Right hindlimb (tissue), 1 donor: ENCODE measurements around the gene PPP2R3A.
"Not testable (repeated sequence)": the region's sequence is repeated elsewhere in the genome, so short reads cannot be mapped to it uniquely, and the experiment has no call there.

ENCODE experiments used
- DNase-seq: peaks from one replicate; pipeline ENCODE4 v3.0.0-alpha.2; 2018

The PPP2R3A gene

DNA sequence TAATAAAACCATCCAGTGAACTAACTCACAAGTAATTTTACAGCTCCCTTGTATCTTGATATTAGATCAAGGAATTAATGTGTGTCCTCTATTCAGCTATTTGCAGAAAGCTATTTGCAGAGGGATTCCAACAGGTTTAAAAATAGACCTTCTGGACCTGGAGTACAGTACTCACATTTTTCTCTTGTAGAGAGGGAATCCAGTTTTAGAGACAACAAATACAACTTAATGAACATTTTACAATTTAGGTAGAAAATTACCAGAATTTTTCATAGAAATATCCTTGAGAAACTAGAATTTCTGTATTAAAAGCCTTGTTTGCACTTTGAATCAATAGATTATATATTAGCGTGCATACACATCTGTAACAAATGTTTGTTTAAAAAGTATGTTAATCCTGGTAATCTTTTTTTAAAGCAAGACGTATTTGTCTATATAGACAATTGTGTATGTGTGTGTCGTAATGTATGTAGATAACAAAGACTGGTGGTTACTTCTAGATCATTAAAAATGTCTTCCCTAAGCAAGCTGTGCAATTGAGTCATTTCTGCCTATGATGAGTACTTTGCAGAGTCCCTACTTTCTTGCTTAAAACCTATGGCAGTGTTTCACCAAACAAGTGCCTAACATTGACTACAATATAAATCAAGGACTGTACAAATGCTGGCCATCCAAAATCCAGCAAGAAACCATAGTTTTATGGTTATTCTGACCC, 57.9 kb downstream of the PPP2R3A start:
- DNase-seq: no peak

DNA sequence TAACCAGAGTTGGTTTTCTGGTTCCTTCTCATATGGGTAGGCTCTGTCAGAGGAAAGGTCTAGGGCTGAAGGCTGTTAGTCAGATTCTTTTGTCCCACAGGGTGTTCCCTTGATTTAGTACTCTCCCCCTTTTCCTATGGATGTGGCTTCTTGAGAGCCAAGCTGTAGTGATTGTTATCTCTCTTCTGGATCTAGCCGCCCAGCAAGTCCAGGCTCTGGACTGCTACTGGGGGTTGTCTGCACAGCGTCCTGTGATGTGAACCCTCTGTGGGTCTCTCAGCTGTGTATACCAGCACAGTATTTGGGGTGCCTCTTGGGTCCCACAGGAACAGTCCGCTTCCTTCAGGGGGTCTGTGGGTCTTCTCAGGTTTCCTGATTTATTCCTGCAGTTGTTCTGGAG, 70.8 kb downstream of the PPP2R3A start:
- DNase-seq: no peak

DNA sequence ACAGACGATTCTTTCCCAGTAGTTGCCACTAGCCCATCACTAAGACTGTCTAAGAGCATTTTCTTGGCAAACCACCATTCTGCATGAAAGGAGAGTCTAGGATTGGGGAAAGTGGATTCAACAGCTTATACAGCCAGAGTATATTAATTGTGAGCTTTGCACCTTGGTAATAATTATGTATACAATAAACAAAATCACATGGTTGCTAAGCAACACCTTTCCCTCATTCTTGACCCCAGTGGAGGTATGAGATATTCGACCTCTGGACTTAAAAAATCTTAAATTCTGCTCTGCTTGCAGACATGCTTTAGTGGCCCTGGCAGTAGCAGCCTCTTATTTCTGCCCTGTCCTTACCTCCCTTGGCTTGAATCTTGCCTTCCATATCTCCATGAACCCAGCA, 73.1 kb downstream of the PPP2R3A start:
- DNase-seq: no peak

DNA sequence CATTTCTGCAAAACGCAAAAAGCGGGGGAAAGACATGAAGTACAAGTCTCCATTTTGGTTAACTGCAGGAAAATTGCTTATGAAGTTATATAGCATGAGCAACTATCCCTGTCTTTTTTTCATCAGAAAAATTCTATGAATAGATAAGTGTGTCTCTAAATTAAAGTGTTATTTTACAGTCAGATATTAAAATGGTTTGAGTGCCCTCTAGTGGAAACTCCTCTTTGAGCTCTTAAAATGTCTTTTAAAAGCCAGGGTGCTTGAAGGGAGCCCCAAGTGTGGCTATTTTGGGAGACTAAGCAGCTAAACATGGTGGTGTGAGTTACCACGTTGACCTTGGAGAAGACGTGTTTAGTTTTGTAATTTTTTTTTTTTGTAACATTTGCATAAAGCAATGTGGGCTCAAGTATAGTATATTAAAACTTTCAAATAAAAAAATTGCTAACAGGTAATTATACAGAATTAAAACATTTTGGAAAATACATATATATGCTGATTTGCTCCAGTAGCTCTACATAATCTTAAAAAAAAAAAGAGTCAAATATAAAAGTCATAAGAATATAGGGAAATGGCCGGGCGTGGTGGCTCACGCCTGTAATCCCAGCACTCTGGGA, 77.2 kb downstream of the PPP2R3A start:
- DNase-seq: no peak

DNA sequence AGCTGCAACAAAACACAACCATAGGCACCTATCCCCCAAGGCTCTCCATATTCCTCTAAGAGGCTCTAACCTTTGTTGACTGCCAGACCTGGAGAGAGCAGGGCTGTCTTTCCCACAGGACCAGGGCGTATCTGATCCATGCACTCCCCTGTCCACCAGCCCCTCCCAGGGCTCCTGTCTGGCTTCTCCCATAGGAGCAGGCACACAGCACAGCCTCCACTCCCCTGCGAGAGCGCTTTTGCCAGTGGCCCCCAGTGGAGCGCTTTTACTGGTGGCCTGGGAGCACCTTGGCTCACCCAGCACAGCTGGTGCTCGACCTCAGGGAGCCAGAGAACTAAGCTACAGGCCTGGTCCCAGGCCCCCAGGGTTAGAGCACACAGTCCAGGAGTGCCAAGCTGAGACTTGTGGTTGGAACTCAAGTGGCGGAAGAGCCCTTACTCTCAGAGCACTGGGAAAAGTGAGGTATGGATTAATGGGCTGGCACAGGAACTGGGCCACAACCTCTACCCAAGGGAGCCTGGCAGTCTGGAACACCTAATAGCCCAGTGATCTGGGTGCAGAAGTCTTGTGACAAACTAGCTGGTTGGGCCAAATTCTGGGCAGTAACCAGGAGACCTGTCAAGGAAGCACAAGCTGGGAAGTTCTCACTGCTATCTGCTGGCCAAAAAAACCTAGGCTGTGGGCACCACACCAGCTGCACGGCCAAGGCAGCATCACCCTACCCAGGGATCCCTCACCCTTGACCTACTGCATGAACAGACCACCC, 79.6 kb downstream of the PPP2R3A start:
- DNase-seq: no peak

DNA sequence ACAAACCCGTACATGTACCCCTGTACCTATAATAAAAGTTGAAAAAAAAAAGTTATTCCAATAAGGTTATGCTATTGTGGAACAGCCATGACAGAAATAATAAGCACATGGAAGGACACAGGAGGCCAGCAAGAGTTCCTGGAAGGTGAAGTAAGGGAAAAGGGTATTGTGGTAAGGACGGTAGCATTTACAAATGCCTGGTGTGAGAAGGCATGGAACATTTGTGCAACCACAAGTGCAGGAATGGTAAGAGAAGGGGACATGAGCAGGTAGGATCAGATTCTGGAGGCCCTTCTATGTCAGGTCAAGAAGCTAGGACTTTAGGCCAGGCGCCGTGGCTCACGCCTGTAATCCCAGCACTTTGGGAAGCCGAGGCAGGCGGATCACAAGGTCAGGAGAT, 82.5 kb downstream of the PPP2R3A start:
- DNase-seq: no peak

DNA sequence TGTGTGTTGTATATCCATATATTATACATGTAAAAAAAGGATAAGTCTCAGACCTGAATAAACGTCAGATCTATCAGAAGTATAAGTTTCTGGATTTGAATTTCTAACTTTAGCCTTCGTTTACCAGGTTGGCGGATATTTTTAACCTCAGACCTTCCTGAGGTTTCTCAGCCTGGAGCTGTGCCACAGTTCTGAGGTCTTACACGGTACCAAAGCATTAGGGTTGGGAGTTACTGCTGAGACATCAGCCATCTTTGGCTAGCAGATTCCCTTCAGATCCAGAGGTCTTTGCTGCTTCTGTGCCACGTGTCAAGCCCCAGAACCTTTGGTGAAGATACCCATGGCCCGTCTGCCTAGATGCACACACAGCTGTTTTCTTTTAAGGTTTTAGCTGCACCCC, 84.7 kb downstream of the PPP2R3A start:
- no peak for DNase-seq

DNA sequence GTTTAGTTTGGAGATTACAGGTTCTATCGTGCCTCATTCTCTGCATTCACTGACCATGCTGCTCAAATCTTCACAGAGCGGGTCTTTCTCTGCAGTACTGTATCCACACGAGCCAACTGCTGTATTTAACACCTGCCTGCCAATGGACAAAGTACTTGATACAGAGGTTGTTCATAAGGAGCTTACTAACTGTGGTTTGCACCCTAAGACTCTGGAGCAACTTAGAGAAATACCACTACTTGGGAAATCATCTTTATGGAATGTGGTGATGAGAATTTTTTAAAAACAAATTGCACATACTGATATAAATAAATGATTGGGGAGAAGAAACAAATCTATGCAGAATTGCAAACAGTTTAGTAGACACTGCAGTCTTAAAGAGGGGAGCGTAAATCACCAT, 90.0 kb downstream of the PPP2R3A start:
- DNase-seq: no peak

DNA sequence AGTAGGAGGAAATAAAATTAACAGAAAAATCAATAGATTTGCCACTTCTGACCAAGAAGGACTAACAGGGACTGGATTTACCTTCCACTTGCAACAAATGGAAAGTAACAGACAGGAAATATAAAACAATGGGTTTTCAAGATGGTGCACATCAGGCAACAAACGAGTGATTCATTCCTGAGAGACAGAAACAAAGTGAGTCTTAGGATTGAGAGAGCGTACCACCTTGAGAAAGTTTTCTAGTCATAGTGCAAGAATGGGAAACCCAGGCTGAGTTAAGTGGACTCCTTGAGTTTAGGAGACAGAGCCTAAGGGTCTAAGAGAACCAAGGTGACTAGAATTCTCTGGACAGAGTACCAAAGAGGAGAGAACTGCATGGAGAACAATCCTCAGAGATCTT, 101.7 kb downstream of the PPP2R3A start:
- DNase-seq: no peak

DNA sequence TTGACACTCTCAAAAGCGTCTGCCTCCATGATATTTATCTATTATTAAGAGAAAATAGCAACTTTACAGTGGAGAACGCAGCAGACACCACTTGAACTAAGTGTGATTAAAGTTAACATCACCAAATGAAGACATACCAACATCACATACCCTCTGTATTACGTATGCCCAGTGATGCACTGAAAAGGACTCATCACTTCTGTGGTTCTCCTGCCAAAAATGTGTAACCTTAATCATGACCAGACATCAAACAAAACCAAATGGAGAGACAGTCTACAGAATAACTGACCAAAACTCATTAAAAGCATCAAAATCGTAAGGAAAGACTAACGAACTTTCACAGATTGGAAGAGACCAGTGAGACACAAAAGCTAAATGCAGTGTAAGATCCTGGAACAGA, 103.2 kb downstream of the PPP2R3A start:
- no peak for DNase-seq

DNA sequence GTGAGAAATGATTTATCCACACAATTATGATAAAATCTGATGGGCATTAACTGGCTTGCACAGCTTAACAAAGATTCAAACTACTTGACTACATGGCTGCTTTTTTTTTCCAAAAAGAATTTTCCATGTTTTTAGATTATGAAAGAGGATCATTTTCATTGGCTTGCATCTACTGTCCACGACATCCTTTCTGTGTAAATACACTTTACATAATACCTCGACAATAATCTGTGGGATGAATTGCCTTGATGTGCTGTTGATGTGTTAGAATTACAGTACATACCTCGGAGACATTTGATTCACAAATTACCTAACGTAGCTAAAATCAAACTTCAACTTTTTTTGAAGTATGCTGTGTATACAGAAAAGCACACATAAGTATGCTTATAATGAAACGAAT, 104.4 kb downstream of the PPP2R3A start:
- no peak for DNase-seq

DNA sequence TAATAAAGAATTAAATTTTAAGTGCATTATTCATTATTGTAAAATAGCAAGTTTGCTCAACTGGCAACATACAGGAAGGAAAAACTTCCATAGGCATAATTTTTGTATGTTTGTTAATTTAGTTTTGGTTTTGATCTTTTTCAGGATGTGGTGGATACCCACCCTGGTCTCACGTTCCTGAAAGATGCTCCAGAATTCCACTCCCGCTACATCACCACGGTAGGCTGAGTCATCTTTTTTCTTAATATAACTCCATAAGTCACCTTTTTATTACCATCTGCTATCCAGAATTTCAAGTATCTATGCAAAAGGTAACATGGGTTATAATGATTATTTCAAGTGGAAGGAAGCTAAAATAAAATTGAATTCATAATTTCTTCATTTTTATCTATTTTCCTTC, 104.8 kb downstream of the PPP2R3A start:
- DNase-seq: no peak

DNA sequence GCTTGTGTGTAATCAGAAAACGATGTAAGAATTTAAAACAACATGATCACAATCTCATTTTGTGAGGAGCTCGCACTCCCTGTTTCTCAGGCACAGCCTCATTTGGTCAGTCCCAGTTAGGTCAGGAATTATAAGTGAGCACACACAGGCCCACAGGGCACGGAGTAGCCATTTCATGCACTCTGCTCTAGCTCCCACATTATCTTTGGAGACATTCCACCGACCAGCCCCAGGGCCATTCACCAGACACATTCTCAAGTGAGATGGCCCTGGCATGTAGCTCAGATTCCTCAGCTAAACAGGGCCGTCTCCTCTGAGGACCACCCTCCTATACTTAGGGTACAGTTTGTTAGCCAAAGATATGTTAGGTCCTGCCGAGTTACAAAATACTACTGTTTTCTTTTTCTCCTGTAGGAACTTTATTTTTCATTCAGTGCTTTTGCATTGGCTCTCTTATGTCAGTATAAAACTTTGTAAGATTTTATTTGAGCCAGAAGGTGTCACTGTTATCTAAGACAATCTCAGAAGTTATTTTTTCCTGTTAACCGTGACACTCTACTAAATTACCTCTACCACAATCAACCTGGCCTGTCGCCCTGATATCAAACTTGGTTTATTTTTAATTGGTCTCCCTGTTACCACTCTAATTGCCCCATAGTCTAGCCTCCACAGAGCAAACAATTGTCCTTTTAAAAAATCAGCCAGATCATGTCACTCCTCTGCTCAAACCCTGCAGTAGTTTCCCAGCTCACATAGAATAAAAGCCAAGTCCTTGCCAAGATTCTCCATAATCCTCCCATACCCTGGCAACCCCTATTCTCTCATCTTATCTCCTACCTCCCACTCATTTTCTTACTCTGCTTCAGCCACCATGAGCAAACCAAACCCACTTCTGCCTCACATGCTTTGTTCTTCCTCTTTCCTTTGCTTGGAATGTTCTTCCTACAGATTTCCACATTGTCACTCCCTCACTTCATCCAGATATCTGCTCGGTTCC, 105.7 kb downstream of the PPP2R3A start:
- no peak for DNase-seq

DNA sequence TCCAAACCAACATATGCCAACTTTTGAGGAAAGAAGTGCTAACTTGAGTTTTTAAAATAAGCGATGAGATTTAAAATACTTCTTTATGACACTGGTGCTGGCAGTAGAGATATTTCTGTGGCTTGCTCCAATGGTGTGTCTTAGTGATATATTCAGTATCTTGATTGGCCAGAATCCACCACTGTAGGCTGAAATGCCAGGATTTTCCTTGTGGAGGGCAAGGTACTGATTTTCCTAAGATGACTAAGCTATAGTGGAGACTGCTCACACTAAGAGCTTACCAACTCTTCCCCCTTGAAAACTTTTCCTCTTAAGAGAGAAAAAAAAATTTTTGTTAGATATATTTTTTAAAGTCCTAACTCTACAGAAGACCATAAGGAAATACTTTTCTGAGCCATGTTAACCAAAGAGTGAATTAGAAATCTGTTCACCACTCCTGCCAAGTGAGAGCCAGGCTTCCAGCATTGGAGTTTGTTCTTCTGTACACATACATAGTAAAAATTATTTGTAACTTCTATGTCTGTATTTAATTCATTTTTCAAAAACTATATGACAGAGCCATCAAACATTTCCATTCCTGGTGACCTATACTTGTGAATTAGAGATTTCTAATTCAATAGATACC, 109.1 kb downstream of the PPP2R3A start:
- no peak for DNase-seq

DNA sequence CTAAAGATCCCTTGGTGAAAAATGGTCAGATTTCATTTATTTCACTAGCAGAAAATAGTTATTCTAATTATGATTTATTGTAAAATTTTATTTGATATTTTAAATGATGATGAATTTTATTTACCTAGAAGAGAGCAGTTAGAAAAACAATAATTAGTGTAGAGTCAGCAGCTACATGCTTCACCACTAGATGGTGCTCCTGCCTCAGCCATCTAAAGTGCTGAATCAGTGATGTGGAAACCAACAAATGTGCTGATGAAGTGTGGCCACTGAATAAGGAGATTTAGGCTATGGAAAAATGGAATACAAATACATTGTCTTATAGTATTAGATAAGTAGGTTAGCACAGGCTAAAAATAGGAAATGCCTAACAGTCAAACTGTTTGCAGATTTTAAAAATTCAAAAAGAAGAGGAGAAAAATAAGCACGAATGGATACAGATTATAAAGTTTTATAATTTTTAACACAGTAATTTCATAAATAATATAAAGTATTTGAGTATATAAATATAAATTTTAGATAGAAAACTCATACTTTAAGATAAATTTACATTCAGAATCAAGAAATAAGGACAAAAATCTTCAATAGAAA, 109.8 kb downstream of the PPP2R3A start:
- peak; percentile 86 for DNase-seq

DNA sequence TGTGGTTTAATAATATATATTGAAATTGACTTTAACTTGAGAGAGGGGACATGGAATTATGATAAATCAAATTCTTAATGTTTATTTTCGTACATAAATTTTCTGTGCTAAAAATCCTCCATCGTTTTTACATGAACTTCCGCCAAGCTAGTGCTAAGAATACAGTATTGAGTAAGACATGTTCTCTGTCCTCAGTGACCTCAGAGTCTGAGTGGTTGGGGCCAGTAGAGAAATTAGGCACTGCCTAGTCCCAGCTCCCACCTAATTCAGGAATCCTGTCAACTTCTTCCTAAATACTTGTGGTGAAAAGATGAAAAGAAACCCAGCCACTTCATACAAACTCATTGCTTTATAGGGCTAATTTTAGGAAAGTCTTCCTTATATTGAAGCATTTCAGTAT, 110.3 kb downstream of the PPP2R3A start:
- no peak for DNase-seq

DNA sequence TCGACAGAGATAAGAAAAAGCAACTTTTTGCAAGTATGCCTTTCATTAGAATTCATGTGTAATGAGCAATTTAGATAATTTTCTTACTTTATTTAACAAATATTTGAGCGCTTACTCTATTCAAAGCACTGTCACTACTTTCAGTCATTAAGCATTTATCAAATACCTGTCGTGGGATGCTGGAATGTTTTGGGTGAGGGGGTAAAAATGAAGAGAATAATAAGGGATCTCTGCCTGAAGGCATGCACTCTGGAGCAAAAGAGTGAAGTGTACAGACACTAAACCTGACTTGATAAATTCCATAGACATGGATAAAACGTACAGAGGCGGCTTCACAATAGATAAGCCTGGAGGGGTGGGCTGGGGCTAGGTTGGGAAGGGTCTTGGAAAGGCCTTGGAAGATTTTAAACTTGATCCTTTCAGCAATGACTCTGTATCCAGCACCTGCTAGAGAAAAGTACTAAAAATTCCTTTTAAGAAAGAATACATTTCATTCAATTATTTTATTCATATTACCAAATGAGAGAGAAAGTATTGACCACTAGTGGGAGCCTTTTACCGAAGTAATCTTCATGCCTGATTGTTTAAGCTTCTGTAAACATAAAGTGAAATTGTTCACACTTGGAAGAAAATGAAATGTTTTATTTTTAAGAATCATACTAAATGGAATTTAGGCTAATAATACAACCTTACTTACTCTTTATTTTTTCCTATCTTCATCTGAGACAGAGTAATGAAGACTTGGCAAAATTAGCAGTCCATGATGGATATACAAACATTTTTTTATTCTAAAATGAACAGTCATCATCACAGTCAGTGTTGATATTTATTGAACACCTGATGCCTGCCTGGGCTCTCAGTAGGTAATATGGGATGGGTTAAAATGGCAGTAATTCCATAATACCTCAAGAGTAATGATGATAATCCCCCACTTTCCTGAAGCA, 113.2 kb downstream of the PPP2R3A start:
- DNase-seq: no peak

DNA sequence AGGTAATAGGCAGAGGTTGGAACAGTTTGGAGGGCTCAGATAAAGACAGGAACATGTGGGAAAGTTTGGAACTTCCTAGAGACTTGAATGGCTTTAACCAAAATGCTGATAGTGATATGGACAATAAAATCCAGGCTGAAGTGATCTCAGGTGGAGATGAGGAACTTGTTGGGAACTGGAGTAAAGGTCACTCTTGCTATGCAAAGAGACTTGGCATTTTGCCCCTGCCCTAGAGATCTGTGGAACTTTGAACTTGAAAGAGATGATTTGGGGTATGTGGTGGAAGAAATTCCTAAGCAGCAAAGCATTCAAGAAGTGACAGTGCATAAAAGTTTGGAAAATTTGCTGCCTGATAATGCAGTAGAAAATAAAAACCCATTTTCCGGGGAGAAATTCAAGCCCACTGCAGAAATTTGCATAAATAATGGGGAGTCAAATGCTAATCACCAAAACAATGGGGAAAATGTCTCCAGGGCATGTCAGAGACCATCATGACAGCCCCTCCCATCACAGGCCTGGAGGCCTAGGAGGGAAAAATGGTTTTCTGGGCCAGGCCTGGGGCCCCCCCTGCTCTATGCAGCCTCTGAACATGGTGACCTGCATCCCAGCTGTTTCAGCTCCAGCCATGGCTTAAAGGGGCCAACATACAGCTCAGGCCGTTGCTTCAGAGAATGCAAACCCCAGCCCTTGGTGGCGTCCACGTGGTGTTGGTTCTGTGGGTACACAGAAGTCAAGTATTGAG, 118.3 kb downstream of the PPP2R3A start:
- not testable (repeated sequence) for DNase-seq

DNA sequence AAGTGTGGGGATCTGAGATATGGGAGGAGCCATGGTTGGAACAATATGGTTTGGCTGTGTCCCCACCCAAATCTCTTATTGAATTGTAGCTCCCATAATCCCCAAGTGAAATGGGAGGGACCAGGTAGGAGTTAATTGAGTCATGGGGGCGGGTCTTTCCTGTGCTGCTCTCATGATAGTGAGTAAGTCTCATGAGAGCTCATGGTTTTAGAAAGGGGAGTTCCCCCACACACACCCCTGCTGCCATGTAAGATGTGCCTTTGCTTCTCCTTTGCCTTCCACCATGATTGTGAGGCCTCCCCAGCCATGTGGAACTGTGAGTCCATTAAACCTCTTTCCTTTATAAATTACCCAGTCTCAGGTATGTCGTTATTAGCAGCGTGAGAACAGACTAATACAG, 119.5 kb downstream of the PPP2R3A start:
- DNase-seq: not testable (repeated sequence)

DNA sequence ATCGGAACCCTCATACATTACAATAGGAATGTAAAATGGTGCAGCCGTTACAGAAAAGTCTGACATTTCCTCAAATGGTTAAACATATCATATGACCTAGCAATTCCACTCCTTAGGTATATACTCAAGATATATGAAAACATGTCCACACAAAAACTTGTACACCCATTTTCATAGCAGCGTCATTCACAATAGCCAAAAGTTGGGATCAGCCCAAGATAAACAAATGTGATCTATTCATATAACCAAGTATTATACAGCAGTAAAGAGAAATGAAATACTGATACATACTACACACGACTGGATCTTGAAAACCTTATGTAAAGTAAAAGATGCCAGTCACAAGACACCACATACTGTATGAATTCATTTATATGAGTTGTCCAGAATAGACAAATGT, 128.2 kb downstream of the PPP2R3A start:
- no peak for DNase-seq
